ENCODE measurements around the gene CLSTN2.

Gene CLSTN2

GRCh38 chr3:140152851-140153639 is 218.1 kb downstream of the CLSTN2 start:
- no peak for DNase-seq (ENCODE audit: low spot score)
- H3K4me3 ChIP-seq = no peak overlapping the region
- H3K27ac ChIP-seq = no peak overlapping the region
- no peak for TF ChIP-seq CTCF (IDR thresholded peaks at IDR 0.05)

- H3K4me3 ChIP-seq = no peak overlapping the region
- no peak for TF ChIP-seq CTCF (IDR thresholded peaks at IDR 0.05)
- DNase-seq (ENCODE audit: low spot score) = no peak
- H3K27ac ChIP-seq = no peak overlapping the region
These were observed 218.8 kb downstream of the CLSTN2 start for GRCh38 chr3:140153736-140154135.

GRCh38 chr3:140157161-140157560 is 222.2 kb downstream of the CLSTN2 start:
- no peak overlapping the region for H3K4me3 ChIP-seq
- no peak for DNase-seq (ENCODE audit: low spot score)
- no peak for TF ChIP-seq CTCF (IDR thresholded peaks at IDR 0.05)
- no peak overlapping the region for H3K27ac ChIP-seq

- Histone ChIP-seq H3K27ac (no peak overlapping the region), H3K4me3 (no peak overlapping the region)
- no peak for DNase-seq (ENCODE audit: low spot score)
- TF ChIP-seq CTCF (IDR thresholded peaks at IDR 0.05) = no peak
These were observed 224.7 kb downstream of the CLSTN2 start for GRCh38 chr3:140159646-140160045.

GRCh38 chr3:140160553-140160952 is 225.6 kb downstream of the CLSTN2 start:
- no peak overlapping the region for H3K27ac ChIP-seq
- no peak overlapping the region for H3K4me3 ChIP-seq
- DNase-seq (ENCODE audit: low spot score) = no peak
- no peak for TF ChIP-seq CTCF (IDR thresholded peaks at IDR 0.05)

GRCh38 chr3:140162551-140162950 is 227.6 kb downstream of the CLSTN2 start:
- Histone ChIP-seq H3K4me3 (no peak overlapping the region), H3K27ac (no peak overlapping the region)
- TF ChIP-seq CTCF (IDR thresholded peaks at IDR 0.05) = no peak
- no peak for DNase-seq (ENCODE audit: low spot score)

GRCh38 chr3:140163159-140163763 is 228.3 kb downstream of the CLSTN2 start:
- H3K4me3 ChIP-seq = no peak overlapping the region
- no peak overlapping the region for H3K27ac ChIP-seq
- no peak for DNase-seq (ENCODE audit: low spot score)
- no peak for TF ChIP-seq CTCF (IDR thresholded peaks at IDR 0.05)

Measured in coronary artery (tissue), 2 donors.